H1 (cell line): ENCODE measurements around the gene TYRP1. TPM values are rescaled to one million over a fixed set of nuclear protein-coding genes. Genes with fewer than 3 reads are reported as not detected.

Experiments
- CTCF ChIA-PET: fragments of 300-600 bp; sonication (Branson Sonifier 250); formaldehyde crosslinking; loops from one replicate; lab custom pipeline; 2021; ENCODE audit not compliant: partially characterized antibody; lab: Charles Lee
- POLR2A ChIA-PET: fragments of 300-600 bp; sonication (Branson Sonifier 250); formaldehyde crosslinking; loops from one replicate; lab custom pipeline; 2021; ENCODE audit warnings: inconsistent platforms; ENCODE audit not compliant: partially characterized antibody; lab: Charles Lee
- DNase-seq, 2 experiments: peaks; one replicate each; pipeline versions ENCODE4 v3.0.0 to v3.0.0-alpha.2; 2010 to 2022; ENCODE audit warnings: low spot score in 2 of 2, low read depth in 1 of 2, mixed read lengths in 1 of 2
- FAIRE-seq: peaks from 2 replicates; lab custom pipeline; 2011; peaks lifted over from hg19 to GRCh38; lab: Jason Lieb, UNC
- H2AFZ ChIP-seq: 2 replicates; pipeline ENCODE4 v1.8.1; 2012; ENCODE audit warnings: low read length, inconsistent platforms
- H2AK5ac ChIP-seq: 2 replicates; pipeline ENCODE4 v1.6.1; 2013; ENCODE audit warnings: low read depth, low read length
- H2BK120ac ChIP-seq: replicated peaks from 2 replicates; pipeline ENCODE3; 2013; ENCODE audit warnings: low read depth, low read length, inconsistent platforms
- H2BK12ac ChIP-seq: 2 replicates; pipeline ENCODE4 v1.6.1; 2013; ENCODE audit warnings: low read depth, low read length
- H2BK15ac ChIP-seq: 2 replicates; pipeline ENCODE4 v1.6.1; 2013; ENCODE audit warnings: low read length
- H2BK20ac ChIP-seq: 2 replicates; pipeline ENCODE4 v1.6.1; 2013; ENCODE audit warnings: low read length
- H2BK5ac ChIP-seq: 2 replicates; pipeline ENCODE4 v1.6.1; 2013; ENCODE audit warnings: low read depth, low read length
- H3K14ac ChIP-seq: 2 replicates; pipeline ENCODE4 v1.6.1; 2013; ENCODE audit warnings: inconsistent platforms; ENCODE audit not compliant: insufficient read length
- H3K18ac ChIP-seq: 2 replicates; pipeline ENCODE4 v1.6.1; 2013; ENCODE audit warnings: low read length; ENCODE audit errors: extremely low read depth
- H3K23ac ChIP-seq: 2 replicates; pipeline ENCODE4 v1.6.1; 2013; ENCODE audit warnings: inconsistent platforms; ENCODE audit not compliant: insufficient read length
- H3K23me2 ChIP-seq: 2 replicates; pipeline ENCODE4 v1.6.1; 2013; ENCODE audit warnings: low read depth, low read length
- H3K27ac ChIP-seq: 2 replicates; pipeline ENCODE4 v1.6.1; 2011; ENCODE audit warnings: low read depth, low read length, inconsistent platforms
- H3K27me3 ChIP-seq, 4 experiments: replicated peaks in 1 of 4; 1 replicate in 1 of 4; 2 replicates in 3 of 4; pipeline versions ENCODE4 v1.6.1 to v1.8.1; 2011 to 2013; ENCODE audit warnings: low read length in 3 of 4, mild to moderate bottlenecking in 3 of 4, inconsistent platforms in 2 of 4, mixed read lengths in 2 of 4, moderate library complexity in 1 of 4; ENCODE audit not compliant: control insufficient read depth in 3 of 4, insufficient read depth in 3 of 4; ENCODE audit errors: extremely low read depth in 1 of 4
- H3K36me3 ChIP-seq, 4 experiments: 2 replicates each; pipeline versions ENCODE4 v1.6.1 to v1.8.1; 2011 to 2013; ENCODE audit warnings: mild to moderate bottlenecking in 4 of 4, low read length in 3 of 4, moderate library complexity in 2 of 4, control low read depth in 1 of 4, inconsistent platforms in 1 of 4; ENCODE audit not compliant: insufficient read depth in 4 of 4, control insufficient read depth in 2 of 4
- H3K4ac ChIP-seq: replicated peaks from 2 replicates; pipeline ENCODE3; 2013; ENCODE audit warnings: low read length, low read depth, mixed read lengths, inconsistent platforms; ENCODE audit not compliant: insufficient read length
- H3K4me1 ChIP-seq, 4 experiments: replicated peaks in 1 of 4; 1 replicate in 1 of 4; 2 replicates in 3 of 4; pipeline versions ENCODE4 v1.6.1 to v1.8.1; 2011 to 2013; ENCODE audit warnings: low read length in 3 of 4, inconsistent platforms in 2 of 4, mixed read lengths in 1 of 4; ENCODE audit not compliant: insufficient read depth in 4 of 4, control insufficient read depth in 3 of 4
- H3K4me2 ChIP-seq, 2 experiments: 2 replicates each; pipeline versions ENCODE4 v1.6.1 to v1.8.1; 2011 to 2013; ENCODE audit warnings: low read depth in 2 of 2, low read length in 2 of 2, control low read depth in 1 of 2, inconsistent platforms in 1 of 2, mild to moderate bottlenecking in 1 of 2; ENCODE audit not compliant: insufficient read depth in 1 of 2
- H3K4me3 ChIP-seq, 4 experiments: fragments of 200-600, 300-600 bp in 1 of 4; sonication (generic), shearing (Covaris generic), sonication (Bioruptor Twin) in 1 of 4; 2 replicates each; pipeline versions ENCODE4 v1.5.1 to v1.8.1; 2011 to 2016; ENCODE audit warnings: low read length in 4 of 4, low read depth in 3 of 4, control low read depth in 2 of 4, inconsistent platforms in 2 of 4, mild to moderate bottlenecking in 2 of 4, mixed read lengths in 1 of 4, moderate library complexity in 1 of 4; ENCODE audit not compliant: insufficient read depth in 2 of 4; ENCODE audit errors: extremely low read depth in 1 of 4
- H3K56ac ChIP-seq: replicated peaks from 2 replicates; pipeline ENCODE3; 2013; ENCODE audit warnings: low read depth, mild to moderate bottlenecking, mixed read lengths, low read length, inconsistent platforms; ENCODE audit not compliant: insufficient read length
- H3K79me1 ChIP-seq: 2 replicates; pipeline ENCODE4 v1.6.1; 2013; ENCODE audit warnings: low read depth, low read length, control low read depth
- H3K79me2 ChIP-seq, 2 experiments: 2 replicates each; pipeline versions ENCODE4 v1.6.1 to v1.8.1; 2012 to 2013; ENCODE audit warnings: low read length in 2 of 2, mild to moderate bottlenecking in 2 of 2, inconsistent platforms in 1 of 2; ENCODE audit not compliant: insufficient read depth in 2 of 2, control insufficient read depth in 1 of 2
- H3K9ac ChIP-seq, 4 experiments: replicated peaks in 1 of 4; 1 replicate in 1 of 4; 2 replicates in 3 of 4; pipeline versions ENCODE4 v1.6.1 to v1.8.1; 2011 to 2013; ENCODE audit warnings: low read depth in 3 of 4, low read length in 3 of 4, control low read depth in 2 of 4, mild to moderate bottlenecking in 2 of 4, moderate library complexity in 2 of 4, inconsistent platforms in 1 of 4; ENCODE audit errors: extremely low read depth in 1 of 4
- H3K9me3 ChIP-seq, 2 experiments: 2 replicates each; pipeline versions ENCODE4 v1.6.1 to v1.8.1; 2012 to 2013; ENCODE audit warnings: mild to moderate bottlenecking in 2 of 2, moderate library complexity in 2 of 2, control low read depth in 1 of 2, inconsistent platforms in 1 of 2, low read depth in 1 of 2, low read length in 1 of 2, mixed read lengths in 1 of 2; ENCODE audit not compliant: insufficient read depth in 2 of 2
- H4K20me1 ChIP-seq, 2 experiments: replicated peaks in 1 of 2; 2 replicates each; pipeline versions ENCODE3 to v1.8.1; 2011 to 2013; ENCODE audit warnings: inconsistent platforms in 2 of 2, low read length in 2 of 2, mild to moderate bottlenecking in 1 of 2; ENCODE audit not compliant: insufficient read depth in 2 of 2, control insufficient read depth in 1 of 2
- H4K5ac ChIP-seq: 2 replicates; pipeline ENCODE4 v1.6.1; 2013; ENCODE audit warnings: low read length, low read depth, mixed read lengths, inconsistent platforms; ENCODE audit not compliant: insufficient read length
- H4K8ac ChIP-seq: 2 replicates; pipeline ENCODE4 v1.8.0; 2013; ENCODE audit warnings: mild to moderate bottlenecking, moderate library complexity, low read length, inconsistent platforms; ENCODE audit not compliant: insufficient read depth; ENCODE audit errors: extremely low read depth
- H4K91ac ChIP-seq: replicated peaks from 2 replicates; pipeline ENCODE3; 2013; ENCODE audit warnings: low read length, mixed read lengths, inconsistent platforms; ENCODE audit not compliant: insufficient read length
- EZH2 ChIP-seq: fragments of 200-600 bp; sonication (generic); IDR thresholded peaks from 2 replicates; pipeline ENCODE4 v1.7.1; 2012; ENCODE audit warnings: low read depth, mild to moderate bottlenecking, moderate library complexity, low read length, inconsistent platforms; ENCODE audit not compliant: severe bottlenecking
- HDAC6 ChIP-seq: IDR thresholded peaks from one replicate; pipeline ENCODE4 v1.7.1; 2012; ENCODE audit warnings: low read depth, mild to moderate bottlenecking, inconsistent platforms, low read length, moderate library complexity
- PHF8 ChIP-seq: fragments of 200-600 bp; sonication (generic); conservative IDR thresholded peaks from 2 replicates; pipeline ENCODE4 v1.7.1; 2012; ENCODE audit warnings: low read depth, mild to moderate bottlenecking, inconsistent platforms, low read length, moderate library complexity
- SAP30 ChIP-seq: fragments of 300-600 bp; sonication (generic); IDR thresholded peaks from 2 replicates; pipeline ENCODE4 v1.7.1; 2012; ENCODE audit warnings: low read length, moderate library complexity, mild to moderate bottlenecking, inconsistent platforms; ENCODE audit not compliant: insufficient read depth, insufficient replicate concordance
- TAF7 ChIP-seq: optimal IDR thresholded peaks from 2 replicates; pipeline ENCODE3; 2011; ENCODE audit warnings: low read depth, mild to moderate bottlenecking, inconsistent platforms, low read length, moderate library complexity, borderline replicate concordance
- TBP ChIP-seq: IDR thresholded peaks from 2 replicates; pipeline ENCODE4 v1.6.1; 2011; ENCODE audit warnings: low read depth, low read length, improper control_type of control experiment
- WGBS, 2 experiments: shearing (Covaris generic) in 1 of 2; methylation state at CpG; one replicate each; pipeline versions ENCODE4 v1.1.6 to v1.1.7; 2013 to 2015; ENCODE audit warnings: low lambda C conversion rate in 2 of 2, mixed read lengths in 2 of 2, inconsistent platforms in 1 of 2, low coverage in 1 of 2, missing lambda C conversion rate in 1 of 2; ENCODE audit not compliant: insufficient replicate concordance in 2 of 2, insufficient coverage in 1 of 2, insufficient read length in 1 of 2; ENCODE audit errors: extremely low coverage in 1 of 2, missing lambda C conversion rate in 1 of 2; 5-methylcytosine and 5-hydroxymethylcytosine counted together
- polyA plus RNA-seq, 7 experiments: library from polyadenylated mRNA; depleted of rRNA in 3 of 7; stranded (reverse) in 5 of 7; unstranded in 2 of 7; fragments of >200 nt in 5 of 7; fragments of 200-250 nt in 2 of 7; gene quantifications; 1 replicate in 5 of 7; 2 replicates in 1 of 7; 4 replicates in 1 of 7; pipeline versions ENCODE4 v1.2.1 to v1.2.3, GENCODE V29; 2011 to 2013; ENCODE audit warnings: missing spikeins in 2 of 7, mixed read lengths in 2 of 7
- total RNA-seq: library from RNA; stranded (reverse); fragmentation: NEBNext Ultra II Directional; extraction: Animal tissue kit (Norgen Biotek cat#: 25700); gene quantifications from 2 replicates; pipeline ENCODE4 v1.2.1, GENCODE V29; 2021
- TF ChIP-seq, protein P1 (sequence below): IDR thresholded peaks from 2 replicates; pipeline ENCODE4 v1.6.1; 2011; ENCODE audit warnings: low read depth, mild to moderate bottlenecking, low read length; ENCODE audit not compliant: insufficient read depth

Gene TYRP1
- total and polyA plus RNA-seq, 2 of the 8 experiments (the other 6 are each of a cell fraction or from before 2014, with no cell fraction given): 0.15 TPM; not detected in 1

DNA sequence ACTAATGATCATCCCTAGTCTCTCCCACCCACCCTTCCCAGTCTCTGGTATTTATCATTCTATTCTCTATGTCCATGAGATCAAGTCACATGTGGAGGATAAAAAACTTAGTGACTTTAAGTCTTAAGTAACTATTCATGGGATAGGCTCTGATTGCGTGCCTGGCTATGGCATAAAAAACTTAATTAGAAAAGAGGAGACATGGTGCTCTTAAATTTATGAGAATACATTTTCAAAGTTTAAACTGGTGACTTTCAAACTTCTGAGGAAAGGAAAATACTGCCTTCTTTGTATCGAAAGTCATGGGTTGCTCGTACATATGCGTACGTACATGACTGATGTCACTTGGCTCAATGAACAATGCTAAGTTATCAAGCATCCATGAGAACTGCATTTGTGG, 18.2 kb upstream of the TYRP1 start:
- no peak overlapping the region for H3K4me3 ChIP-seq
- H3K4ac ChIP-seq: no peak overlapping the region
- H3K56ac ChIP-seq: no peak overlapping the region
- no peak overlapping the region for H3K23ac ChIP-seq
- H4K91ac ChIP-seq: no peak overlapping the region
- no peak overlapping the region for H2BK5ac ChIP-seq
- H3K9ac ChIP-seq: no peak overlapping the region
- no peak overlapping the region for H2AK5ac ChIP-seq
- TF ChIP-seq SAP30 (no peak), EZH2 (no peak), TAF7 (no peak), PHF8 (no peak), HDAC6 (no peak), TBP (no peak)
- TF ChIP-seq, protein P1, sequence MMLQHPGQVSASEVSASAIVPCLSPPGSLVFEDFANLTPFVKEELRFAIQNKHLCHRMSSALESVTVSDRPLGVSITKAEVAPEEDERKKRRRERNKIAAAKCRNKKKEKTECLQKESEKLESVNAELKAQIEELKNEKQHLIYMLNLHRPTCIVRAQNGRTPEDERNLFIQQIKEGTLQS: no peak
- H2BK15ac ChIP-seq: no peak overlapping the region
- no peaks in the 10 kb centered on the region for H3K79me1 ChIP-seq
- H2BK120ac ChIP-seq: no peak overlapping the region
- no peak overlapping the region for H4K8ac ChIP-seq
- H3K27ac ChIP-seq: no peak overlapping the region
- ChIA-PET CTCF (no interaction called here), POLR2A (no interaction called here)
- no peaks in the 10 kb centered on the region for H3K9me3 ChIP-seq
- H2BK12ac ChIP-seq: no peak overlapping the region
- H4K5ac ChIP-seq: no peak overlapping the region
- no peaks in the 10 kb centered on the region for H3K27me3 ChIP-seq
- no peaks in the 10 kb centered on the region for H3K4me1 ChIP-seq
- no peak overlapping the region for H3K18ac ChIP-seq
- H2BK20ac ChIP-seq: no peak overlapping the region
- no peak overlapping the region for H3K4me2 ChIP-seq
- H3K23me2 ChIP-seq: no peaks in the 10 kb centered on the region; the same call in 1 of the 2 replicates
- H3K14ac ChIP-seq: no peak overlapping the region
- H3K36me3 ChIP-seq: no peaks in the 10 kb centered on the region
- H4K20me1 ChIP-seq: no peaks in the 10 kb centered on the region
- no peak overlapping the region for H2AFZ ChIP-seq
- WGBS, 2 experiments: 89% methylated on average over 5 of the region's 5 CpGs; no CpG with 5 or more reads in 1 of the 2 experiments
- FAIRE-seq (no peak), DNase-seq (no peak)
- H3K79me2 ChIP-seq: no peaks in the 10 kb centered on the region
